HepG2 (cell line): Measurements from ENCODE around the gene ZNF394. TPM values are rescaled to one million over a fixed set of nuclear protein-coding genes. Genes with fewer than 3 reads are reported as not detected.

Experiments used
- AGO1 ChIP-seq: fragments of 200-400 bp; formaldehyde crosslinking; IDR thresholded peaks from 2 replicates; pipeline ENCODE4 v1.6.1; 2017; ENCODE audit warnings: mild to moderate bottlenecking, low read depth, low read length, moderate library complexity; ENCODE audit not compliant: poor library complexity, severe bottlenecking
- ATF2 ChIP-seq: sonication (generic); formaldehyde crosslinking; IDR thresholded peaks from 2 replicates; pipeline ENCODE4 v1.4.0; 2020; ENCODE audit warnings: missing genetic modification reagents
- BCL6 ChIP-seq: IDR thresholded peaks from 2 replicates; pipeline ENCODE4 v1.6.1; 2016; ENCODE audit warnings: missing genetic modification reagents, missing compliant biosample characterization
- E2F5 ChIP-seq: sonication (generic); formaldehyde crosslinking; conservative IDR thresholded peaks from 2 replicates; pipeline ENCODE4 v1.4.0; 2020; ENCODE audit warnings: missing genetic modification reagents
- MIXL1 ChIP-seq: IDR thresholded peaks from 2 replicates; pipeline ENCODE4 v1.6.1; 2016
- NFYB ChIP-seq: sonication (generic); formaldehyde crosslinking; IDR thresholded peaks from 2 replicates; pipeline ENCODE4 v1.4.0; 2020; ENCODE audit warnings: missing genetic modification reagents
- NFYC ChIP-seq: IDR thresholded peaks from 2 replicates; pipeline ENCODE4 v1.6.1; 2016; ENCODE audit warnings: missing genetic modification reagents, missing compliant biosample characterization
- THAP11 ChIP-seq: IDR thresholded peaks from 2 replicates; pipeline ENCODE4 v1.6.1; 2016; ENCODE audit warnings: missing biosample characterization, missing genetic modification reagents
- THAP9 ChIP-seq: sonication (generic); formaldehyde crosslinking; IDR thresholded peaks from 2 replicates; pipeline ENCODE4; 2020; ENCODE audit warnings: missing genetic modification reagents, mild to moderate bottlenecking, borderline replicate concordance
- ZBTB43 ChIP-seq: sonication (generic); formaldehyde crosslinking; conservative IDR thresholded peaks from 2 replicates; pipeline ENCODE4 v1.4.0; 2020; ENCODE audit warnings: missing genetic modification reagents
- ZNF160 ChIP-seq: sonication (generic); formaldehyde crosslinking; IDR thresholded peaks from 2 replicates; pipeline ENCODE4 v1.8.0; 2022; ENCODE audit warnings: mild to moderate bottlenecking, inconsistent platforms, missing genetic modification reagents
- ZNF597 ChIP-seq: sonication (generic); formaldehyde crosslinking; IDR thresholded peaks from 2 replicates; pipeline ENCODE4 v1.5.0; 2020; ENCODE audit warnings: missing genetic modification reagents
- polyA plus RNA-seq, 8 experiments: library from polyadenylated mRNA; depleted of rRNA in 3 of 8; stranded (reverse) in 7 of 8; unstranded in 1 of 8; fragments of >200 nt; fragmentation: Illumina TruSeq in 4 of 8; extraction: Trizol in 4 of 8; gene quantifications; 2 replicates each; pipeline versions ENCODE4 v1.2.1 to v1.2.3, GENCODE V29; 2011 to 2016; ENCODE audit warnings: low read depth in 4 of 8, missing spikeins in 1 of 8, mixed read lengths in 1 of 8; ENCODE audit not compliant: insufficient read depth in 1 of 8
- total RNA-seq, 5 experiments: library from RNA; depleted of rRNA; stranded (reverse); fragments of >200 nt; fragmentation: Illumina TruSeq; extraction: Trizol; gene quantifications; 2 replicates each; pipeline ENCODE4 v1.2.3, GENCODE V29; 2016; ENCODE audit warnings: low read depth in 1 of 5
- TF ChIP-seq, protein P1 (sequence below): sonication (generic); IDR thresholded peaks from 2 replicates; pipeline ENCODE4 v1.6.1; 2016; ENCODE audit warnings: low read depth, borderline replicate concordance
- TF ChIP-seq, protein P2 (sequence below): fragments of 450-650 bp; IDR thresholded peaks from 2 replicates; pipeline ENCODE4 v1.6.1; 2017; ENCODE audit warnings: mild to moderate bottlenecking
- TF ChIP-seq, protein P3 (sequence below): sonication (generic); formaldehyde crosslinking; IDR thresholded peaks from 2 replicates; pipeline ENCODE4 v1.4.0; 2020; ENCODE audit warnings: missing genetic modification reagents
- TF ChIP-seq, protein P4 (sequence below): fragments of 450-650 bp; IDR thresholded peaks from 2 replicates; pipeline ENCODE4 v1.6.1; 2017

Gene ZNF394
- total and polyA plus RNA-seq, 2 of the 13 experiments (the other 11 are each of a cell fraction or from before 2014, with no cell fraction given) = 7.8 to 19.6 TPM

DNA sequence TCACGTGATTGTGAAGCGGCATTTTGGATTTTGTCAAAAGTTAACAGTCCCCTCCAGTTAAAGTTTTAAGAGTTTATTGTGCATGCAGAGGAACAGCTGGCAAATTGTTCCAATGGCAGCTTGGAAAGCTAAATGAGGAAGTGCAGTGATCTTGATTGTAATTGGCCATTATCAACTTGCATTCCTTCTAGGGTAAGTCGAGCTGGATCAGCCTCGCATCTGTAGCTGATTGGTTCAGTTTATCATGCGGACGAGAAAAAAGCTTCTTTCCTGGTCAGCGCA lies 26.8 kb downstream of the ZNF394 start (continued):
- peak; percentile 16; the same call in 1 of the 2 replicates for TF ChIP-seq THAP9 (CRISPR knock-in tag)
- TF ChIP-seq ZNF160 (CRISPR knock-in tag) = no peak
- TF ChIP-seq E2F5 (CRISPR knock-in tag) = no peak
- no peak for TF ChIP-seq ZBTB43 (CRISPR knock-in tag)
- no peak for TF ChIP-seq ZNF597 (CRISPR knock-in tag)
- TF ChIP-seq NFYB = peak; percentile 63
- TF ChIP-seq ATF2 (CRISPR knock-in tag) = no peak
- TF ChIP-seq, protein P1, sequence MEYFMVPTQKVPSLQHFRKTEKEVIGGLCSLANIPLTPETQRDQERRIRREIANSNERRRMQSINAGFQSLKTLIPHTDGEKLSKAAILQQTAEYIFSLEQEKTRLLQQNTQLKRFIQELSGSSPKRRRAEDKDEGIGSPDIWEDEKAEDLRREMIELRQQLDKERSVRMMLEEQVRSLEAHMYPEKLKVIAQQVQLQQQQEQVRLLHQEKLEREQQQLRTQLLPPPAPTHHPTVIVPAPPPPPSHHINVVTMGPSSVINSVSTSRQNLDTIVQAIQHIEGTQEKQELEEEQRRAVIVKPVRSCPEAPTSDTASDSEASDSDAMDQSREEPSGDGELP = peak; percentile 69
- TF ChIP-seq, protein P2, sequence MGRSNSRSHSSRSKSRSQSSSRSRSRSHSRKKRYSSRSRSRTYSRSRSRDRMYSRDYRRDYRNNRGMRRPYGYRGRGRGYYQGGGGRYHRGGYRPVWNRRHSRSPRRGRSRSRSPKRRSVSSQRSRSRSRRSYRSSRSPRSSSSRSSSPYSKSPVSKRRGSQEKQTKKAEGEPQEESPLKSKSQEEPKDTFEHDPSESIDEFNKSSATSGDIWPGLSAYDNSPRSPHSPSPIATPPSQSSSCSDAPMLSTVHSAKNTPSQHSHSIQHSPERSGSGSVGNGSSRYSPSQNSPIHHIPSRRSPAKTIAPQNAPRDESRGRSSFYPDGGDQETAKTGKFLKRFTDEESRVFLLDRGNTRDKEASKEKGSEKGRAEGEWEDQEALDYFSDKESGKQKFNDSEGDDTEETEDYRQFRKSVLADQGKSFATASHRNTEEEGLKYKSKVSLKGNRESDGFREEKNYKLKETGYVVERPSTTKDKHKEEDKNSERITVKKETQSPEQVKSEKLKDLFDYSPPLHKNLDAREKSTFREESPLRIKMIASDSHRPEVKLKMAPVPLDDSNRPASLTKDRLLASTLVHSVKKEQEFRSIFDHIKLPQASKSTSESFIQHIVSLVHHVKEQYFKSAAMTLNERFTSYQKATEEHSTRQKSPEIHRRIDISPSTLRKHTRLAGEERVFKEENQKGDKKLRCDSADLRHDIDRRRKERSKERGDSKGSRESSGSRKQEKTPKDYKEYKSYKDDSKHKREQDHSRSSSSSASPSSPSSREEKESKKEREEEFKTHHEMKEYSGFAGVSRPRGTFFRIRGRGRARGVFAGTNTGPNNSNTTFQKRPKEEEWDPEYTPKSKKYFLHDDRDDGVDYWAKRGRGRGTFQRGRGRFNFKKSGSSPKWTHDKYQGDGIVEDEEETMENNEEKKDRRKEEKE = no peak
- TF ChIP-seq, protein P3, sequence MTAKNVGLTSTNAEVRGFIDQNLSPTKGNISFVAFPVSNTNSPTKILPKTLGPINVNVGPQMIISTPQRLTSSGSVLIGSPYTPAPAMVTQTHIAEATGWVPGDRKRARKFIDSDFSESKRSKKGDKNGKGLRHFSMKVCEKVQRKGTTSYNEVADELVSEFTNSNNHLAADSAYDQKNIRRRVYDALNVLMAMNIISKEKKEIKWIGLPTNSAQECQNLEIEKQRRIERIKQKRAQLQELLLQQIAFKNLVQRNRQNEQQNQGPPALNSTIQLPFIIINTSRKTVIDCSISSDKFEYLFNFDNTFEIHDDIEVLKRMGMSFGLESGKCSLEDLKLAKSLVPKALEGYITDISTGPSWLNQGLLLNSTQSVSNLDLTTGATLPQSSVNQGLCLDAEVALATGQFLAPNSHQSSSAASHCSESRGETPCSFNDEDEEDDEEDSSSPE (CRISPR knock-in tag) = no peak
- TF ChIP-seq NFYC (CRISPR knock-in tag) = peak; percentile 67
- no peak for TF ChIP-seq AGO1
- TF ChIP-seq MIXL1 (CRISPR knock-in tag) = 0 out of 2 replicates have a peak, but pooled peaks have one; percentile 1
- TF ChIP-seq THAP11 (CRISPR knock-in tag) = no peak
- TF ChIP-seq, protein P4, sequence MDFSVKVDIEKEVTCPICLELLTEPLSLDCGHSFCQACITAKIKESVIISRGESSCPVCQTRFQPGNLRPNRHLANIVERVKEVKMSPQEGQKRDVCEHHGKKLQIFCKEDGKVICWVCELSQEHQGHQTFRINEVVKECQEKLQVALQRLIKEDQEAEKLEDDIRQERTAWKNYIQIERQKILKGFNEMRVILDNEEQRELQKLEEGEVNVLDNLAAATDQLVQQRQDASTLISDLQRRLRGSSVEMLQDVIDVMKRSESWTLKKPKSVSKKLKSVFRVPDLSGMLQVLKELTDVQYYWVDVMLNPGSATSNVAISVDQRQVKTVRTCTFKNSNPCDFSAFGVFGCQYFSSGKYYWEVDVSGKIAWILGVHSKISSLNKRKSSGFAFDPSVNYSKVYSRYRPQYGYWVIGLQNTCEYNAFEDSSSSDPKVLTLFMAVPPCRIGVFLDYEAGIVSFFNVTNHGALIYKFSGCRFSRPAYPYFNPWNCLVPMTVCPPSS = no peak
- peak; percentile 17; the same call in 1 of the 2 replicates for TF ChIP-seq BCL6 (CRISPR knock-in tag)
